ENCODE data around the gene ACADL. TPM values are rescaled to one million over a fixed set of nuclear protein-coding genes. Genes with fewer than 3 reads are reported as not detected.

The ACADL gene
- total RNA-seq, 1 donor from 2014 or later: not detected

DNA sequence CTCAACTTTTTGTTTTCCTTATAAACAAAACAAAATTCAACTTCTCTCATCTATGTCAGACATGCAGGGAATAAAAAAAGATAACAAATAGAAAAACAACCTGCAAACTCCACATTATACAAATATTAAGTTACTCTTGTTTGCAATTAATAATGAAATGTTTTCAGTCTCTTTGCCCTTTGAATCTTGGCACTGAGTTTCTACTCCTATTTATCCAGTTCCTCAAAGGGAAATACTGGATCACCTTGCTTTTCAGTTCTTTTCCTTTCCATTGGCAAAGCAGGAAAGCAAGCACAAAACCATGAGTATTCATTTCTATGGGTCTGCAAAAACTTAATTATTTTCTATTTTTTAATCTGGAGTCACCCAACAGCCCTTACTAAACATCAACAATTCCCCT, 77.6 kb downstream of the ACADL start:
- intact Hi-C loops (cut with micrococcal nuclease): no loop called here
- Mint-ChIP-seq H3K9me3 (peaks cover 9% of the 10 kb centered on the region), H3K27ac (no peak overlapping the region)

More for the DNA sequence above, 77.6 kb downstream of the ACADL start:
- Mint-ChIP-seq H3K27me3 (ENCODE audit: insufficient read depth) (no peaks in the 10 kb centered on the region), H3K36me3 (ENCODE audit: low read depth) (peaks cover 11% of the 10 kb centered on the region), H3K4me1 (ENCODE audit: low read depth) (no peaks in the 10 kb centered on the region), H3K4me3 (no peak overlapping the region)
- DNase-seq (ENCODE audit: low spot score): no peak

Other genes with a start within 250 kb of the ACADL start
- gene RPE, start 222.8 kb downstream of the ACADL start, total RNA-seq: 56.8 and 58.7 TPM in 2 replicates
- 3.0 and 3.6 TPM in 2 replicates for gene KANSL1L, start 54.0 kb downstream of the ACADL start, total RNA-seq
- not detected in 2 replicates for gene MYL1, start 89.7 kb upstream of the ACADL start, total RNA-seq